Measurements from ENCODE around the gene LRRC46. TPM values are rescaled to one million over a fixed set of nuclear protein-coding genes. Genes with fewer than 3 reads are reported as not detected.

The LRRC46 gene
- total RNA-seq, 1 donor from 2014 or later, result 0.35 TPM

DNA sequence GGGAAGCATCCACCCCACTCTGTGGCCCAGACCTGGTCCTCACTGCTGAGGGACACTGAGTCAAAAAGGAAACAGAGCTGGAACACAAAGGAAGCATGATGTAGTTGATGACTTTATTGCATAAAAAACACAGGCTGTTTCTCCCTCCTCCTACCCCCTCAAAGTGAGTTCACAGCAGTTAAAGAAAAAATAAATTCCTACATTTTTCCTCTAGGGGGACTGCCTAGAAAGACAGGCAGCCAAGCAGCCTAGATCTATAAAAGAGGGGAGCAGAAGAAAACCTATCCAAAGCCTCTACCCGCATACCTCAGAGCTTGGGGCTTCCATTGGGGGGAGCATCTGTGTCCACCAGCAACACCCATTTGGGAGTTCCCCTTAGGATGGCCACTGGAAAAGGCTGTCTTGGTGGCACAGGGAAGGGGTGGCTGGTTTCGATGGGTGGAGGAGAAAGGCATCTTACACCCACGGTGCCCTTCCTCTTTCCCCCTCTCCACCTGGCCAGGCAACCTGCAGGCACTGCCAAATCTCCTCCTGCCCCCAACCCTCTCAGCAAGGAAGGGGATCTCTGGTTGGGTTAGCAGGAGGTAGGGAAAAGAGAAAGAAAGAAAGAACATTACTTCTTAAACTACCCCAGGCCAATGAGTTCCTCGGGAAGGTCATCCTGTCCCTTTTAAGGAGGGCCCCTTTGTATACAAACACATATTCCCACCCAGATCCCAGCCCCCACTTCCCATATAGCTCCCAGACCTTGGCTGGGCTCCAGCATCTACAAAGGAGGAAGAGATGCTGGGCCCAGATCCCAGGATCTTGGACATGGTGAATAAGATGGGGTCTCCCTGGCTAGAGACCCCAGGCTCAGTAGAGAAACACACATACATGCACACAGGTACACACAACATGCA lies 13.6 kb downstream of the LRRC46 start:
- peaks cover 29% of the 10 kb centered on the region for H3K27me3 Mint-ChIP-seq (ENCODE audit: low read depth)
- no peak overlapping the region for H3K27ac Mint-ChIP-seq (ENCODE audit: unreplicated experiment)
- no peak overlapping the region for H3K4me3 Mint-ChIP-seq (ENCODE audit: unreplicated experiment)
- H3K9me3 Mint-ChIP-seq (ENCODE audit: low read depth), result no peaks in the 10 kb centered on the region
- no peaks in the 10 kb centered on the region for H3K36me3 Mint-ChIP-seq (ENCODE audit: low read depth)
- no peak for DNase-seq (ENCODE audit: low spot score)
- TF ChIP-seq, protein P1, sequence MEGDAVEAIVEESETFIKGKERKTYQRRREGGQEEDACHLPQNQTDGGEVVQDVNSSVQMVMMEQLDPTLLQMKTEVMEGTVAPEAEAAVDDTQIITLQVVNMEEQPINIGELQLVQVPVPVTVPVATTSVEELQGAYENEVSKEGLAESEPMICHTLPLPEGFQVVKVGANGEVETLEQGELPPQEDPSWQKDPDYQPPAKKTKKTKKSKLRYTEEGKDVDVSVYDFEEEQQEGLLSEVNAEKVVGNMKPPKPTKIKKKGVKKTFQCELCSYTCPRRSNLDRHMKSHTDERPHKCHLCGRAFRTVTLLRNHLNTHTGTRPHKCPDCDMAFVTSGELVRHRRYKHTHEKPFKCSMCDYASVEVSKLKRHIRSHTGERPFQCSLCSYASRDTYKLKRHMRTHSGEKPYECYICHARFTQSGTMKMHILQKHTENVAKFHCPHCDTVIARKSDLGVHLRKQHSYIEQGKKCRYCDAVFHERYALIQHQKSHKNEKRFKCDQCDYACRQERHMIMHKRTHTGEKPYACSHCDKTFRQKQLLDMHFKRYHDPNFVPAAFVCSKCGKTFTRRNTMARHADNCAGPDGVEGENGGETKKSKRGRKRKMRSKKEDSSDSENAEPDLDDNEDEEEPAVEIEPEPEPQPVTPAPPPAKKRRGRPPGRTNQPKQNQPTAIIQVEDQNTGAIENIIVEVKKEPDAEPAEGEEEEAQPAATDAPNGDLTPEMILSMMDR (IDR thresholded peaks at IDR 0.05), result peak; percentile 72
- peaks cover 25% of the 10 kb centered on the region for H3K4me1 Mint-ChIP-seq (ENCODE audit: low read depth)

DNA sequence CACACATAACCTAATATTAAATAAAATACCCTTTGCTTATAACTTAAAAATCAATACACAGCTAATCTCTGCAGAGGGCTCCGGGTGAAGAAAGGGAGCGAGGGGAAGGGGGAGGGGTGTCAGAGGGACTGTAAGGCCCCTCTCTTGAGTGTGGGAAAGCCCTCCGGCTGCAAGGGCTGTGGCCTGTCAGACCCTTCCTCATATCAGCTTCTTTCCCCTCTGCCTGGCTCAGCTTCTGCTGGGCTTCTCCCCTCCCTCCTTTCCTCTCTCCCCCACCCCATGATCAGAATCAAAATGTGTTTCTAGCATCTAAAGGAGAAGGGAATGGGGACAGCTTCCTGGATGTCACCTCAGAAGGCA lies 14.2 kb downstream of the LRRC46 start:
- no peaks in the 10 kb centered on the region for H3K36me3 Mint-ChIP-seq (ENCODE audit: low read depth)
- H3K4me3 Mint-ChIP-seq (ENCODE audit: unreplicated experiment), result no peak overlapping the region
- DNase-seq (ENCODE audit: low spot score), result no peak
- no peaks in the 10 kb centered on the region for H3K9me3 Mint-ChIP-seq (ENCODE audit: low read depth)
- TF ChIP-seq, protein P1 (IDR thresholded peaks at IDR 0.05), result no peak
- peaks cover 23% of the 10 kb centered on the region for H3K4me1 Mint-ChIP-seq (ENCODE audit: low read depth)
- no peak overlapping the region for H3K27ac Mint-ChIP-seq (ENCODE audit: unreplicated experiment)
- peaks cover 29% of the 10 kb centered on the region for H3K27me3 Mint-ChIP-seq (ENCODE audit: low read depth)

DNA sequence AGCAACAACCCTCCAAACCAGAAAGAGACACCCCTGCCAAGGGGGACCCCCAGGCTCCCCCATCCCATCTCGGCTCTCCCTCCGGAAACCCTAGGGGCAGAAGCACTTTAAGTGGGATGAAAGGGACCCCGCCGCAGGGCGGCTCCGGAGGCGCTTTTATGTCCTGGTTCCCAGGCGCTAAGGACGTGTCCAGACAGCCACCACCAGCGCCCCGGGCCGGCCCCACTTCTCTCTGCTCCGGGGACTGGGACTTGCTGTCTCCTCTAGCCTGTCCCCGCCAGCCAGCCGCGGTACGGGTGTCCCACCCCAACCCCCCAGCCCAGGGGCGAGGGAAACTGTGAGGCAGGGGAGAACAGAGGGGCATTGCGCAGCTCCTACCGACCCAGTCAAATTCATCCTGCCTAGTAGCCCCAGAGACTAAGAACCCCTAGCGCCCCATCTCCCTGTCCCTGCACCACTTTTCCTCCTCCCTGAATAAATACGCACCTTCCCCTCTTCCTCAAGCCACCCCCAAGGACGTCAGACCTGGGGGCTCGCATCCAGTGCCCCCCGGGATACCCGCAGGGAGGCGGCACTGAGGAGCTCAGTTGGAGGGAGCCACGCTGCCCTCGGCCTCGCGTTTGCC lies 15.4 kb downstream of the LRRC46 start:
- Mint-ChIP-seq H3K27me3 (ENCODE audit: low read depth) (peaks cover 31% of the 10 kb centered on the region), H3K36me3 (ENCODE audit: low read depth) (no peaks in the 10 kb centered on the region), H3K4me3 (ENCODE audit: unreplicated experiment) (no peak overlapping the region), H3K27ac (ENCODE audit: unreplicated experiment) (no peak overlapping the region), H3K4me1 (ENCODE audit: low read depth) (peaks cover 18% of the 10 kb centered on the region), H3K9me3 (ENCODE audit: low read depth) (no peaks in the 10 kb centered on the region)
- DNase-seq (ENCODE audit: low spot score), result peak; percentile 89
- TF ChIP-seq, protein P1 (IDR thresholded peaks at IDR 0.05), result no peak

DNA sequence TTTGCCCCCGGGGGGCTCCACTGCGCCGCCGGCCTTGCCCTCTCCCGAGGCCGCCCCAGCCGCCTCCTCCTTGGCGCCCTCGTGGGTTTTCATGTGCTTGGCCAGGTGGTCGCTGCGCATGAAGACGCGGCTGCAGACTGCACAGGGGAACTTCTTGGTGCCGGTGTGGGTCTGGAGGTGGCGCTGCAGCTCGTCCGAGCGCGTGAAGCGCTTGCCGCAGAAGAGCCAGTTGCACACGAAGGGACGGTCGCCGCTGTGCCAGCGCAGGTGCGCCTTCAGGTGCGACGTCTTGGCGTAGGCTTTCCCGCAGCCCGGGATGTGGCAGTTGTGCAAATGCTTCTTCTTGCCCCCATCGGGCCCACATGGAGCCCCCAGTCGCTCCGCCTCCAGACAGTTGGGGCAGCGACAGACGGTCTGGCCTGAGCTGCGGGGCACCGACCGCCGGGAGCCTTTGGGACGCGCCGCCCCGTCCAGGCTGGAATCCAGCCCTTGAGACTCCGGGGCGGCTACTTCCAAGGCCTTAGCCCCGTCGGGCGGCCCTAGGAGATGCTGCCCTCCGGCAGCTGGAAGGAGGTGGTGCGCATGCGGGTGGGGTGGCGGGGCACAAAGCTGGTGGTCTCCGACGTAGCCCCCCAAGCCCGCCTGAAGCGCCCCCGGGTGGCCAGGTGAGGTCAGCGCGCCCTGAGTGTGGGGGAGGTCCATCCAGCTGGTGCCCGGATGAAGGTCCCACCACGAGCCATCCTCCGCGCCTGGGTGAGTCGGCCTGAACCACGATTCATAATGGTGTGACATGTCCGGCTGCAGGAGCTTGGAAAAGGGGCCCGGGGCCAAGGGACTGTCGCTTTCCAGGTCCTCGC lies 16.1 kb downstream of the LRRC46 start:
- Mint-ChIP-seq H3K36me3 (ENCODE audit: low read depth) (no peaks in the 10 kb centered on the region), H3K4me1 (ENCODE audit: low read depth) (peaks cover 25% of the 10 kb centered on the region), H3K27me3 (ENCODE audit: low read depth) (peaks cover 38% of the 10 kb centered on the region), H3K27ac (ENCODE audit: unreplicated experiment) (no peak overlapping the region), H3K9me3 (ENCODE audit: low read depth) (no peaks in the 10 kb centered on the region), H3K4me3 (ENCODE audit: unreplicated experiment) (no peak overlapping the region)
- TF ChIP-seq, protein P1 (IDR thresholded peaks at IDR 0.05), result peak; percentile 75
- DNase-seq (ENCODE audit: low spot score), result peak; percentile 86

DNA sequence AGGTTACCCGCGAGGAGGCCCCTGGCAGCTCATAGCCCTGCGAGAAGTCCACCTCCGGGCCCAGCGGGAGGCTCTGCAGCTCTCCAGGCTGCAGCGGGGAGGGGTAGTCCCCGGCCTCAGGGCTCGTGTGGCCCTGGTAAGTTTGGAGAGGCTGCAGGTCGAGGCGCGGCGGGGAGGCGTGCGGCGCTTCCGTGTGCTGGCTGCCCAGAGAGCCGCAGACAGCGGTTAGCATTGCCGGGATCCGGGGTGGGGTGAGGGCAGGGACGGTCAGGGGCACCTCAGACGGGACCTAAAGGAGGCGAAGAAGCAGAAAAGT lies 16.7 kb downstream of the LRRC46 start:
- no peak overlapping the region for H3K27ac Mint-ChIP-seq (ENCODE audit: unreplicated experiment)
- H3K9me3 Mint-ChIP-seq (ENCODE audit: low read depth), result no peaks in the 10 kb centered on the region
- H3K4me3 Mint-ChIP-seq (ENCODE audit: unreplicated experiment), result no peak overlapping the region
- TF ChIP-seq, protein P1 (IDR thresholded peaks at IDR 0.05), result no peak
- no peaks in the 10 kb centered on the region for H3K36me3 Mint-ChIP-seq (ENCODE audit: low read depth)
- peaks cover 22% of the 10 kb centered on the region for H3K4me1 Mint-ChIP-seq (ENCODE audit: low read depth)
- H3K27me3 Mint-ChIP-seq (ENCODE audit: low read depth), result peaks cover 44% of the 10 kb centered on the region
- DNase-seq (ENCODE audit: low spot score), result no peak

Measured in chondrocyte (in vitro differentiated cells).